ENCODE measurements around the gene HMCN2. TPM values are rescaled to one million over a fixed set of nuclear protein-coding genes. Genes with fewer than 3 reads are reported as not detected.

The HMCN2 gene
- total RNA-seq, 1 experiment from 2014 or later: 8.6 TPM

DNA sequence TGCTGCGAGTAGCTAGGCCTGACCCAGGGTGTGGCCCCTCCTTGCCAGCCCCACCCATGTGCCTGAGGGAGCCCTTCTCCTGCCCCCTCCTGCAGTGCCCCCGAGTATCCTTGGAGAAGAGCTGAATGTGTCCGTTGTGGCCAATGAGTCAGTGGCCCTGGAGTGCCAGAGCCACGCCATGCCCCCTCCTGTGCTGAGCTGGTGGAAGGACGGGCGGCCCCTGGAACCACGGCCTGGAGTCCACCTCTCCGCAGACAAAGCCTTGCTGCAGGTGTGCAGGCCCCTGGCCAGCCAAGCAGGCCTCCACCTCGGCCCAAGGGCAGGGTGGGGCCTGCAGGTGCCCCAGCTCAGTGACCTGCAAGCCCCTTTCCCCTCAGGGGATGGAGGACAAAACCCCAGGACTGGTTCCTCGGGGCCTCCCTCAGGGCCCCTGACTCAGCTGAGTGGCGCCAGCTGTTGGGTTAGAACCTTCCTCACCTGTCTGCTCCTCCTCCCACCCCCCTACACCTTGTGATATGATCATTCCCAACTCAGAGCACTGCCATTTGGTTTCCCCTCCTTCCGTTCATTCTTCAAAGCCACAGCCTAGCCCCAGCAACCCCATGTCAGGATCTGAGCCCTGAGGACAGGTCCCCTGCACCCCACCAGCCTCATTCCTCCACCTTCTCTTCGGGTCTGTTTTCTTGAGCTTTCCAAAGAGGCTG is 99.2 kb downstream of the HMCN2 start:
- Histone ChIP-seq H3K23ac (ENCODE audit: insufficient read length, low read depth, low read length) (no peak overlapping the region), H2AK5ac (ENCODE audit: insufficient read length, low read length) (no peak overlapping the region), H2BK15ac (ENCODE audit: low read depth, low read length) (no peak overlapping the region), H3K27me3 (ENCODE audit: insufficient read depth, low read length) (no peaks in the 10 kb centered on the region), H3K56ac (ENCODE audit: insufficient read length, low read depth, low read length) (no peak overlapping the region), H2BK12ac (ENCODE audit: insufficient read length, low read depth, low read length) (no peak overlapping the region), H2BK5ac (ENCODE audit: insufficient read length, low read length) (no peak overlapping the region), H3K79me2 (ENCODE audit: insufficient read depth, low read length) (no peaks in the 10 kb centered on the region), H3T11ph (ENCODE audit: low read length) (no peak overlapping the region), H3K4me2 (ENCODE audit: insufficient read depth, insufficient read length, low read length) (no peak overlapping the region), H3K27ac (ENCODE audit: insufficient read length, low read depth, low read length) (no peak overlapping the region), H4K8ac (replicated peaks; ENCODE audit: insufficient read length, low read depth, low read length) (no peak overlapping the region), H2BK120ac (ENCODE audit: low read depth, low read length, poor library complexity, severe bottlenecking) (no peak overlapping the region), H4K91ac (ENCODE audit: insufficient read length, low read depth, low read length) (no peak overlapping the region), H3K18ac (ENCODE audit: insufficient read length, low read depth, low read length) (no peak overlapping the region), H3K9me3 (ENCODE audit: control insufficient read depth, low read depth, low read length) (no peaks in the 10 kb centered on the region), H4K5ac (ENCODE audit: insufficient read length, low read depth, low read length) (no peak overlapping the region), H3K4ac (ENCODE audit: low read depth, low read length) (no peak overlapping the region), H2BK20ac (ENCODE audit: low read depth, low read length, poor library complexity, severe bottlenecking) (no peak overlapping the region), H4K20me1 (ENCODE audit: control insufficient read depth, insufficient read depth, insufficient read length) (peaks cover 2% of the 10 kb centered on the region), H3K14ac (ENCODE audit: insufficient read depth, low read length) (no peak overlapping the region; the same call in 1 of the 2 replicates), H3K23me2 (ENCODE audit: insufficient read length, low read depth, low read length, poor library complexity, severe bottlenecking) (no peaks in the 10 kb centered on the region), H3K9ac (ENCODE audit: extremely low read depth, insufficient read length, low read length) (no peak overlapping the region), H2AFZ (ENCODE audit: low read length) (no peak overlapping the region), H3K4me1 (ENCODE audit: insufficient read depth, low read length) (no peaks in the 10 kb centered on the region), H3K79me1 (ENCODE audit: insufficient read depth, low read depth, low read length, poor library complexity, severe bottlenecking) (no peaks in the 10 kb centered on the region)
- Mint-ChIP-seq H3K9me3 (no peaks in the 10 kb centered on the region), H3K36me3 (ENCODE audit: insufficient read depth in 1 of 3, low read depth in 3 of 3) (peaks cover 7 to 12% (median 9%) of the 10 kb centered on the region in 3 experiments; a peak in 6 of 7 replicates), H3K4me1 (peaks cover 6 to 14% of the 10 kb centered on the region in 2 experiments), H3K27ac (peak overlapping the region in 2 of 3 experiments; percentile 83 to 89; a peak in 4 of 7 replicates), H3K27me3 (ENCODE audit: low read depth) (no peaks in the 10 kb centered on the region), H3K4me3 (no peak overlapping the region)
- TF ChIP-seq, protein P1, sequence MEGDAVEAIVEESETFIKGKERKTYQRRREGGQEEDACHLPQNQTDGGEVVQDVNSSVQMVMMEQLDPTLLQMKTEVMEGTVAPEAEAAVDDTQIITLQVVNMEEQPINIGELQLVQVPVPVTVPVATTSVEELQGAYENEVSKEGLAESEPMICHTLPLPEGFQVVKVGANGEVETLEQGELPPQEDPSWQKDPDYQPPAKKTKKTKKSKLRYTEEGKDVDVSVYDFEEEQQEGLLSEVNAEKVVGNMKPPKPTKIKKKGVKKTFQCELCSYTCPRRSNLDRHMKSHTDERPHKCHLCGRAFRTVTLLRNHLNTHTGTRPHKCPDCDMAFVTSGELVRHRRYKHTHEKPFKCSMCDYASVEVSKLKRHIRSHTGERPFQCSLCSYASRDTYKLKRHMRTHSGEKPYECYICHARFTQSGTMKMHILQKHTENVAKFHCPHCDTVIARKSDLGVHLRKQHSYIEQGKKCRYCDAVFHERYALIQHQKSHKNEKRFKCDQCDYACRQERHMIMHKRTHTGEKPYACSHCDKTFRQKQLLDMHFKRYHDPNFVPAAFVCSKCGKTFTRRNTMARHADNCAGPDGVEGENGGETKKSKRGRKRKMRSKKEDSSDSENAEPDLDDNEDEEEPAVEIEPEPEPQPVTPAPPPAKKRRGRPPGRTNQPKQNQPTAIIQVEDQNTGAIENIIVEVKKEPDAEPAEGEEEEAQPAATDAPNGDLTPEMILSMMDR (conservative IDR thresholded peaks at IDR 0.05): no peak
- DNase-seq: no peak
- no CpG with 5 or more reads among the region's 13 CpGs for WGBS (ENCODE audit: extremely low coverage, insufficient read length, low lambda C conversion rate)

Measured in H9 (cell line).